ENCODE measurements around the gene NLRC5. TPM values are rescaled to one million over a fixed set of nuclear protein-coding genes. Genes with fewer than 3 reads are reported as not detected.

NLRC5 gene
- total RNA-seq, 1 experiment from 2014 or later = 8.4 TPM

DNA sequence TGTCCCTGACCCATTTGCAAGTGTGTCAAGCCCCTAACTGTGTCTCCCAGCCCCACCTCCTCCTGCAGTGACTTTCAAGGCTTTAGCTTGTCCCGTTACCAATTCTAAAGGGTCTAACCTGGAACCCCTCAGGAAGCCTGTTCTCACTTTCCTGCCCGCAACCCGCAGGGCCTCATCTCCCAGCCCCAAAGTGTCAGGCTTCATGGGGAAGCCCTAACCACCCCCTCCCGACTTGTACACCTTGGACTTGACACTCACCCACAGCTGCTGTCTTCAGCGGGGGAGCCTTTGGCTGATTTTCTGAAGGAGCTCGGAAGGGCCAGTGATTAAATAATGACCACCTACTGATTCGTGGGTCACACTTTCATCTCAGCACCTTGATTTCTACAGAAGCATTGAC lies 33.1 kb downstream of the NLRC5 start:
- DNase-seq (ENCODE audit: low spot score) = no peak

DNA sequence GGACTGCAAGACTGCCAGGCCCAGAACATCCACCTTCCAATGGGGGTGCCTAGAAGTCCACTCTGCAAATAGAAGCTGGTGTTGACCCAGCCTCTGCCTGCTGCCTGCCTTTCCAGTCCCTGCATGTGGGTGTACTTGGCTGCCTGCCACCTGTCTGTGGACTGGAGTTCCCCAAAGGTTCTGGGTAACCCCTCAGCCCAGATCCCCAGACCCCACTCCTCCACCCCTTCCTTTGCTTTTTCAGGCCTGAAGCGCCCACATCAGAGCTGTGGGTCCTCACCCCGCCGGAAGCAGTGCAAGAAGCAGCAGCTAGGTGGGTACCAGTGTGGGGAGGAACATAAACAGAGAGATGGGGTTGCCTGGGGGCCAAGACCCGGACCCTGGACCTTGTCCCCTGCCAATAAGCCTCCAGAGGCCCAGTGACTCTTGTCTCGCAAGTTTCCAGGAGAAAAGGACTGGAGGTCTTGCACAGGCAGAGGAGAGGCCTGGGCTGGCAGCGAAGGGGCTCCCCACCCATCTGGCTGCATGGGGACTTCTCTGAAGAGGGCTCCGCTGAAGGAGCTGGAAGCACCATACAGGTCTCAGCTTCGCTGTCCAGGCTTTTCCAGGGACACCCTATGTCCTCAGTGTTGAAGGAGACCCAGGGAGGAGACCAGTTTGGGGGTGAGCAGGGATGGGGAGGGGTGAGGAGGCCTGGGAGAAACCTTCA lies 34.3 kb downstream of the NLRC5 start:
- no peak for DNase-seq (ENCODE audit: low spot score)

DNA sequence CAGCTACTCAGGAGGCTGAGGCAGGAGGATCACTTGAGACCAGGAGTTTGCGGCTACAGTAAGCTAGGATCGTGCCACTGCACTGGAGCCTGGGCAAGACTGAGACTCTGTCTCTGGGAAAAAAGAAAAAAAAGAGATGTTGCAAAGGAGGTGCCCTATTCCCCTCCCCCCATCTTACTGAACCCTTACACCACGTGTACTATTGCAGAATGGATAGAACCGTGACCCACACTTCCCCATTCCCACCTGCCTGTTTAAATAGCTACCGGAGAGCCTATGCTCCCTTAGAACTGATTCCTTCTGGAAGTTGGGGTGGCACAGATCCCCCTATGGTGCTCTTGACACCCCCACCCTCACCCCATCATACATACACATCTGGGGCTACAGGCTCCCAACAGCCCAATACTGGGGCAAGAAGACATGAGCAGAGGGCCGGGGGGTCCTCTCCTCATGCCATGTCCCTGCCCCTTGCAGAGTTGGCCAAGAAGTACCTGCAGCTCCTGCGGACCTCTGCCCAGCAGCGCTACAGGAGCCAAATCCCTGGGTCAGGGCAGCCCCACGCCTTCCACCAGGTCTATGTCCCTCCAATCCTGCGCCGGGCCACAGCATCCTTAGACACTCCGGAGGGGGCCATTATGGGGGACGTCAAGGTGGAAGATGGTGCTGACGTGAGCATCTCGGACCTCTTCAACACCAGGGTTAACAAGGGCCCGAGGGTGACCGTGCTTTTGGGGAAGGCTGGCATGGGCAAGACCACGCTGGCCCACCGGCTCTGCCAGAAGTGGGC lies 35.7 kb downstream of the NLRC5 start:
- no peak for DNase-seq (ENCODE audit: low spot score)

DNA sequence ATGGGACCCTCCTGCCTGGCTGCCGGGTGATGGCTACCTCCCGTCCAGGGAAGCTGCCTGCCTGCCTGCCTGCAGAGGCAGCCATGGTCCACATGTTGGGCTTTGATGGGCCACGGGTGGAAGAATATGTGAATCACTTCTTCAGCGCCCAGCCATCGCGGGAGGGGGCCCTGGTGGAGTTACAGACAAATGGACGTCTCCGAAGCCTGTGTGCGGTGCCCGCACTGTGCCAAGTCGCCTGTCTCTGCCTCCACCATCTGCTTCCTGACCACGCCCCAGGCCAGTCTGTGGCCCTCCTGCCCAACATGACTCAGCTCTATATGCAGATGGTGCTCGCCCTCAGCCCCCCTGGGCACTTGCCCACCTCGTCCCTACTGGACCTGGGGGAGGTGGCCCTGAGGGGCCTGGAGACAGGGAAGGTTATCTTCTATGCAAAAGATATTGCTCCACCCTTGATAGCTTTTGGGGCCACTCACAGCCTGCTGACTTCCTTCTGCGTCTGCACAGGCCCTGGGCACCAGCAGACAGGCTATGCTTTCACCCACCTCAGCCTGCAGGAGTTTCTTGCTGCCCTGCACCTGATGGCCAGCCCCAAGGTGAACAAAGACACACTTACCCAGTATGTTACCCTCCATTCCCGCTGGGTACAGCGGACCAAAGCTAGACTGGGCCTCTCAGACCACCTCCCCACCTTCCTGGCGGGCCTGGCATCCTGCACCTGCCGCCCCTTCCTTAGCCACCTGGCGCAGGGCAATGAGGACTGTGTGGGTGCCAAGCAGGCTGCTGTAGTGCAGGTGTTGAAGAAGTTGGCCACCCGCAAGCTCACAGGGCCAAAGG lies 36.8 kb downstream of the NLRC5 start:
- DNase-seq (ENCODE audit: low spot score) = no peak

DNA sequence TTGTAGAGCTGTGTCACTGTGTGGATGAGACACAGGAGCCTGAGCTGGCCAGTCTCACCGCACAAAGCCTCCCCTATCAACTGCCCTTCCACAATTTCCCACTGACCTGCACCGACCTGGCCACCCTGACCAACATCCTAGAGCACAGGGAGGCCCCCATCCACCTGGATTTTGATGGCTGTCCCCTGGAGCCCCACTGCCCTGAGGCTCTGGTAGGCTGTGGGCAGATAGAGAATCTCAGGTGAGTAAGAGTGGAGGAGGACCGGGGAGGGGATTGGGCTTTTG lies 37.4 kb downstream of the NLRC5 start:
- DNase-seq (ENCODE audit: low spot score) = no peak

DNA sequence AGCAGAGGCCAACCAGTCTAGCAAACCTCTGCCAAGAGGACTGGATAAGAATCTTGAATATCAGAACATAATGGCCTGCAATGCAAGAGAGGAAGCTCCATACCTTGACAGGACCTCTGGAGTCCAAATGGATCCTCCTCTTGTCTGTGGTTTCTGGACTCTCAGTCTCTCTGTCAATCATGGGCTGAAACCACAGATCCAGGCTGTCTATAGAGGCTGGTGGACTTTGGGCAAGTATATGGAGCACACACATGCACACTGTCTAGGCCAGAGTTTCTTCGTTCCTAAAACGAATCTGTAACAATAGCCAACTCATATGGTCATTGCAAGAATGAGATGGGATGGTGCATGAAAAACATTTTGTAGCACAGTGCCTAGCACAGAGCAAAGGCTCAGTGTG lies 37.7 kb downstream of the NLRC5 start:
- no peak for DNase-seq (ENCODE audit: low spot score)

DNA sequence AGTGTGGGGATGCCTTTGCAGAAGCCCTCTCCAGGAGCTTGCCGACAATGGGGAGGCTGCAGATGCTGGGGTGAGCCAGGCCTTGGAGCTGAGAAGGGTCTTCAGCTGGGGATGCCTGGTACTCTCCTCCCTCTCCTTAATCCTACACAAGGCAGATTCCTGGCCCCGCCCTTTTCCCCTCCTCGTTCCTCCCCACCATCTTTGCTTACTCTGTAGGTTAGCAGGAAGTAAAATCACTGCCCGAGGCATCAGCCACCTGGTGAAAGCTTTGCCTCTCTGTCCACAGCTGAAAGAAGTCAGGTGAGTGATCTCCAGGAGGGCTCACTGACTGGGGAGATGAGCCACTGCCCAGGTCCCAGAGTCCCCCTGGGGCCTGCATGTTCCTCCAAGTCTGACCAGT lies 38.7 kb downstream of the NLRC5 start:
- no peak for DNase-seq (ENCODE audit: low spot score)

DNA sequence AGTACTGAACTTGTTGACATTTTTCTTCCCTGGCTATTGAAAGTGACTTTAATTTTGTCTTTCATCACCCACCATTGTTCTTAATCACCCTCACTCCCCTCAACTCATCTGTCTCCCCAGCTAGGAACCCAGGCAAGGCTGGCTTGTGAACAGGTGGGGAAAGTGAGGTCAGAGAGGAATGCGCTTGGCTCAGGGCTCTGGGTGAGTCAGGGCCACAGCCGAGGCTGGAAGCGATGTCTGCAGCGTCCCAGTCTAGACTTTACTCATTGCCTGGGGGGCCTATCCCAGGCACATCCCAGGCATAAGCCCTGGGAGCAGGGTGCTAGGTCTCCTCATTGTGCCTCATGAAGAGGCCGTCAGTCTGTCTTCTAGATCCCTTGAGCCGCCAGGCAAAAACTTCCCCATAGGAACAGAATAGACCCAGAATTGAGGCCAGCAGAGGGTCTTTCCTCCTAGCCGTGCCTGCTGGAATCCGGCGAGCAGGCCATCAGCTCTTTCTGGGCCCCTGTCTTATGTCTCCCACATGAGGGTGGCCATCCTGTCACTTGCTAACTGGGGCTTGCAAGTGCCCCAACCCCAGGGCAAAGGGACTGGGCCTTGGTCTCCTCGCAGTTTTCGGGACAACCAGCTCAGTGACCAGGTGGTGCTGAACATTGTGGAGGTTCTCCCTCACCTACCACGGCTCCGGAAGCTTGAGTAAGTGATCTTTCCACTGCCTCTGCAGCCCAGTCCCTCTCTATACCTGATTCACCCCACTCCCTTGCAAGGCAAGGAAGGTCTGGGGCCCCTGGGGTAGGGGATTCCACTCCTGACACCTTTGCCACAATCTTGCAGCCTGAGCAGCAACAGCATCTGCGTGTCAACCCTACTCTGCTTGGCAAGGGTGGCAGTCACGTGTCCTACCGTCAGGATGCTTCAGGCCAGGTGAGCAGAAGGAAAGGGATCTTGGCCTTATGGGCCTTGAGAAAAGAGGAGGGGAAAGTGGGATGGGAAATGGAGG lies 40.1 kb downstream of the NLRC5 start:
- no peak for DNase-seq (ENCODE audit: low spot score)

DNA sequence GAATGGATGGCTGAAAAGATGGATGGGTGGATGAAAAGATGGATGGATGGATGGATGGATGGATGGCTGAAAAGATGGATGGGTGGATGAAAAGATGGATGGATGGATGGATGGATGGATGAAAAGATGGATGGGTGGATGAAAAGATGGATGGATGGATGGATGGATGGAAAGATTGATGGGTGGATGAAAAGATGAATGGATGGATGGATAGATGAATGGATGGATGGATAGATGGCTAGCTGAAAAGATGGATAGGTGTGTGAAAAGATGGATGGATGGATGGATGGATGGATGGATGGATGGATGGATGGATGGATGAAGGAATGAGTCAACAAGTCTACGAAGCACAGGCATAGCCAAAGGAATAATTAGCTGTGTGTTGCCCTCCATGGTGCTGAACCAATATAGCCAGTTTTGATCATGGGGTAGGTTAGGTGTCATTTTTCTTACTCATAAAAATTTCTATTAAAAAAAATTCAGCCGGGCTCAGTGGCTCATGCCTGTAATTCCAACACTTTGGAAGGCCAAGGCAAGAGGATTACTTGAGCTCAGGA lies 41.1 kb downstream of the NLRC5 start:
- DNase-seq (ENCODE audit: low spot score) = no peak

DNA sequence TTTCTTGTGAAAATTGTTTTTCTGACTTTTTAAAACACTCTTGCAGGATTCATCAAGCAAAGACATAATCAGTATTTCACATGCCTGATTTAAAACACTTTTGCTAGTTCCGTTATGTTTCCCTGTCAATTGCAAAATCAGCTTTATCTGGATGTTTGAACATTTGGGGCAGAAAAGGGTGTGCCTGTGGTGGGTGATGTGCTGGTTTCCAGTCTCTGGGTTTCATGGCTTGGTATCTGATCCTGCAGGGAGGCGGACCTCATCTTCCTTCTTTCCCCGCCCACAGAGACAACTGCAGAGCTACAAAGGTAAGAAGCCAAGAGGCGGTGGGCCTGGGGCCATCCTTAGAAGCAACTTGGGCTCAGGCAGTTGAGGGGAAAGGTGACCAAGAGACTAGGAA lies 41.8 kb downstream of the NLRC5 start:
- DNase-seq (ENCODE audit: low spot score) = no peak

DNA sequence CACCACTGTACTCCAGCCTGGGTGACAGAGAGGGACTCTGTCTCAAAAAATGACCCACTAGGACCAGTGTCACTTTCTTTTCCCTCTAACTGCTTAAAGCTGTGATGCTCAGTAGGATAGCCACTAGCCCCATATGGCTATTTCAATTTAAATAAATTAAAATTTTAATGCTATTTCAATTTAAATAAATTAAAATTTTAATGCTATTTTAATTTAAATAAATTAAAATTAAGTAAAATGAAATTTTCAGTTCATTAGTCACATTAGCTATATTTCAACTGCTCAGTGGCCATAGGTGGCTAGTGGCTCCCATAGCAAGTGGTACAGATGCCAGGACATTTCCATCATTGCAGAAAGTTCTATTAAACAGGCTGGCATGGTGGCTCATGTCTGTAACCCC lies 43.0 kb downstream of the NLRC5 start:
- no peak for DNase-seq (ENCODE audit: low spot score)

DNA sequence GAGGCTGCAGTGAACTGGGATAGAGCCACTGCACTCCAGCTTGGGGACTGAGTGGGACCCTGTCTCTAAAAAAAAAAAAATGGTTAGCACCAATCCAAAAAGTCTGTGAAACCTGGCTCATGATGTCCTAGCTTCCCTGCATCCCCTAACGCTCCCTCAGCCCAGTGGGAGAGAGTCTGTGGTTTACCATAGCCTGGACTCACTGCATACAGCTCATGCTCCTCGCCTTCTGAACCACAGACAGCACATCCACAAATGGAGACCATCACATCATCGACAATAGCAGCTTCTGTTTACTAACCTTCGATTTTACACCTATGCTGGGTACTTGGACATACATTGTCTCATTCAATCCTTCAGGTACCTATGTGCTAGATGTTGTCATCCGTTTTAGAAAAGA lies 43.6 kb downstream of the NLRC5 start:
- DNase-seq (ENCODE audit: low spot score) = no peak

DNA sequence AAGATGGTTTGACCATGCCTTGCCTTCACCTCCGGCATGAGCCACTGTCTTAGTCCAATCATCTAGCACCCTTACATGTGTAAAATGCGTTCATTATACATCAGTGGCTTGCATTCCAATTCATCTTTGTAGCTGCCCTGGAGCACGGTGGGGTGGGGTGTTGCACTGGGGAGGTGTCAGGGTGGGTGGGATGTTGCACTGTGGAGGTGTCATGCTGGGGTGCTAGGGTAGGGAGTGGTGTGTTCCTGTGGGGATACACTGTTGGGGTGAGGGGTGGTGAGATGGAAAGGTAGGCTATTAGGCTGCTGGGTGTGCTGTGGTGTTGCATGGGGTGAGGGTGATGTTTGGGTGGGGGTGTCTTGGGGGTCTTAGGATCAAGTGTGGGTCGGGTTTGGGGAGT lies 47.0 kb downstream of the NLRC5 start:
- DNase-seq (ENCODE audit: low spot score) = no peak

DNA sequence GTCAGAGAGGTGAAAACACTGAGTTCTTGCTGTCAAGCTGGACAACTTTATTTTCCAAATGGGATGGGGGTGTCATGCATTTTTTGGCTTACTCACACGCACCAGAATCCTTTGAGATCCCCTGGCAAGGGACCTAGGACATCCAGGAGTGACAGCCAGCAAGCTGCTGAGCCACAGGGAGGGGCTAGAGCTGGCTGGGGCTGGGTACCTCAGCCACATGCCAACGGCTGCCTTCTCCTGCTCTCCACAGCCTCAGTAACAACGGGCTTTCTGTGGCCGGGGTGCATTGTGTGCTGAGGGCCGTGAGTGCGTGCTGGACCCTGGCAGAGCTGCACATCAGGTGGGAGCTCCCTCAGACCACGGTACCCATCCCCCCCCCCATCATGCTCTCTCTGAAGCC lies 47.6 kb downstream of the NLRC5 start:
- DNase-seq (ENCODE audit: low spot score) = no peak

DNA sequence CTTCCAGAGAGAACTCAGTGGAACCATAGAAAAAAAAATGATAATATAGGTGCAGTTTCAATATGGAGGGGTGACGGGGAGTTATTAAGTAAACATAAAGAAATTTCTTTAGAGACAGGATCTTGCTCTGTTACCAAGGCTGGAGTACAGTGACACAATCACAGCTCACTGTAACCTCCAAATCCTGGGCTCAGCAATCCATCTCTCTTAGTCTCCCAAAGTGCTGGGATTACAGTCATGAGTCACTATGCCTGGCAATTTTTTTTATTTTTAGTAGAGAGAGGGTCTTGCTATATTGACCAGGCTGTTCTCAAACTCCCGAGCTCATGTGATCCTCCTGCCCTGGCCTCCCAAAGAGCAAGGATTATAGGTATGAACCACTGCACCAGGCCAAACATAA lies 48.8 kb downstream of the NLRC5 start:
- no peak for DNase-seq (ENCODE audit: low spot score)

DNA sequence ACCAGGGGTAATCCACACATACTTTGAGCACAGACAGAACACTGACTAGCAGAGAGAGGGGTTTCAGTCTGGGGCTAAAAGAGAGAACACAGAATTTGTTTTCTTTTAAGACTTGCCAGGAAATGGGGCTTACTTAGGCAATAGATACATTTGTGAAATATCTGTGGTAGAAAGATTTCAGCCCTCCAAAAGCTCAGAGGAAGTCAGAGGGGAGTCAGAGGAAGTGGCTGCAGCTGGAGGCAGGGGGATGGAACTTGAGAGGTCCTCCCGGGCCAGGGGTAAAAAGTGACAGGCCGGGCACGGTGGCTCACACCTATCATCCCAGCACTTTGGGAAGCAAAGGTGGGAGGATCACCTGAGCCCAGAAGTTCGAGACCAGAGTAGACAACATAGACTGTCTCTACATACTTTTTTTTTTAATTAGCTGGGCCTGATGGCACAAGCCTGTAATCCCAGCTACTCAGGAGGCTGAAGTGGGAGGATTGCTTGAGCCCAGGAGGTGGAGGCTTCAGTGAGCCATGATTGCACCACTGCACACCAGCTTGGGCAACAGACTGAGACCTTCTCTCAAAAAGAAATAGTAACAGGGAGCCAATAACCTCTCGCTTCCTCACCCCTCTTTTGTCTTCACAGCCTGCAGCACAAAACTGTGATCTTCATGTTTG lies 49.9 kb downstream of the NLRC5 start:
- DNase-seq (ENCODE audit: low spot score) = no peak

DNA sequence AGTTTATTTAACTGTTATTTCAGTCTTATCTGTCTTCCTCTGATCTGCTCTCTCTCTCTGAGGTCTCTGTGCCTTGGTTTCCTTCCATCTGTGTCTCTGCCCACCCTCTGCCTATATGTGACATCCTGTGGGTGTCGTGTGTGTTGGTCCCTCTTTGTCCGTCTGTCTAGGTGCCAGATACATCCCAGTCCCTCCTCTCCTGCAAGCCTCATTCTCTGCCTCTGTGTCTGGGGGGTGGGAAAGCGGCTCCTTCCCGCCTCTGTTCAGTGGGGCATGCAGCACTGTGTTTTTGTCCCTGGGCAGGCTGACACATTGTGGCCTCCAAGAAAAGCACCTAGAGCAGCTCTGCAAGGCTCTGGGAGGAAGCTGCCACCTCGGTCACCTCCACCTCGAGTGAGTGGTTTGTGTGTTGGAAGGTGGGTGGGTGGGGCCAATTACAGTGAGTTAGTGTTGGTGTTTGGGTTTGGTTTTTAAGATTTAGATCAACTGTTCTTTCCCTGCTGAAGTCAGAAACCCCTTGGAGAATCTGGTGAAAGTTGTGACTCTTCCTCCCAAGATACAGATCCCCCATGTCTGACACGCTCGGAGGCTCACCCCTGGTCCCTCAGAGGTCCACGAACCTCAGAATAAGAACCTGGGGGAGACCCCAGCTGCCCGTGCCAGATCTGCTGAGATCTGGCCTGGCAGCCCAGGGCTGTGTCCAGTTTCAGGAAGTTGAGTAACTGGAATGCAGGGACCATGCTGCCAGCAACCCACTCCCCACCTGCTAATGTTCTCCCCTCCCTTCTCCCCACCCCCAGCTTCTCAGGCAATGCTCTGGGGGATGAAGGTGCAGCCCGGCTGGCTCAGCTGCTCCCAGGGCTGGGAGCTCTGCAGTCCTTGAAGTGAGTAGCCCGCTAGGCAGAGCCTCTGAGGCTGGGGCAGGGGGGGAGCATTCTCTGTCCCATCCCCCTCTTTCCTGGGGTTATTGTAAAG lies 52.1 kb downstream of the NLRC5 start:
- DNase-seq (ENCODE audit: low spot score) = no peak

DNA sequence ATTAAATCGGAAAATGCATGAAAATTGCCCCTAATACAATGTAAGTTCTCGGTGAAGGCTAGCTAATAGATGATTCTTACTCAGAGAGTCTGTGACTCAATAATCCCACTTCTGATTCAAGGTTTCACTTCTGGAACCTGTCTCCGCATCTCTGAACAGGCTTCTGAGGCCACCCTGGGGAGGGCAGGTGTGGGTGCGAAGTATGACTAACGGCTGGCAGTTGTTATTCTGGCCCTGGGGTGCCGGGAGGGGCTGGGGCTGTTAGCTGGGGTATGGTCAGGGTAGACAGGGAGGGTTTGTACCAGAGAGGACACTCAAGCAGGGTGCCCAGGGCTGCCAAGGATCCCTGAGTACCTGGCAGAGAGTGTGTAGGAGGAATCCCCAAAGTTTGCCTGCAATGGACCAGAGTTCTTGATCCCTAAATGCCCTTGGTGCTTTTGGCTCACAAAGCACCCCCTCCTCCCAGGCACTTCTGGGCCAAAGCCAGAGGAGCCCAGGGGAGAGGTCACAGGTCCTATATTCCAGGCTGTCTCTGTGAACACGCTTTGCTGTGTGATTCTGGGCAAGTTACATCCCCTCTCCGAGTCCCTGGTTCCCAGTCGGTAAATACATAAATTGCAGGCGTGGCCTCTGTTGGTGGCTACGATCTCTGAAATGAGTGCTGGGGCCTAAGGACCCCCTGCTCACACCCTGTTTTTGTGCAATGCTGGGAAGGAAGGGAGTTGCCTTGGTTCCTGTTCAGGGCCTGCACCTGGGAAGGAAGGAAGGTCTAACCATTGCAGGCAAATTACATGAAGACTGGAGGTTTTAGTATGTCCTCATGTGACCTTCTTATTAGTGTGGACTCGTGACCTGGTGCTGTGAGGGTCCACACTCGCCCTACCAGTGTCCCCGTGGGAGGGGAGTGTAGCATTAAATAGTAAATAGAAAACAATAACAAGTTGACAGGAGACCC lies 53.1 kb downstream of the NLRC5 start:
- no peak for DNase-seq (ENCODE audit: low spot score)
